ENCODE data around the gene GUCA2A.
A peak's percentile ranks its signal among the peaks of the same experiment; 100 is the strongest.

Gene GUCA2A

DNA sequence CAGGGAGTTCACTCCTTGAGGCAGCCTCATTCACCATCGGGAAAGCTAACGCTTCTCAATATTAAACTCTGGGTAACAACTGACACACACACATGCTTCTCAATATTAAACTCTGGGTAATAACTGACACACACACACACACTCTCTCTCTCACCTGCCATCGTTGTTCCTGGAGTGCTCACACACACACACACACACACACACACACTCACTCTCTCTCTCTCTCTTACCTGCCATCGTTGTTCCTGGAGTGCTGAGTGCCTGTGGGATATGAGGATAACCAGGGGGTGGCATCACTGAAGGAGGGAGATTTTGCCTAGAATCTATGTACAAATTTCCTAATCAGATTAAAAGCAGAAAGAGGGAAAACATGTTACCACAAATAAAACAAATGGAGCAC is 17.1 kb upstream of the GUCA2A start:
- Histone ChIP-seq H4K5ac (ENCODE audit: low read length) (no peak overlapping the region), H3K79me1 (ENCODE audit: low read length) (no peaks in the 10 kb centered on the region), H3K4me3 (ENCODE audit: low read length) (no peak overlapping the region), H2BK15ac (replicated peaks; ENCODE audit: low read depth) (no peak overlapping the region), H2BK120ac (ENCODE audit: low read depth, low read length) (no peak overlapping the region), H2BK5ac (ENCODE audit: low read length) (no peak overlapping the region), H3K18ac (ENCODE audit: low read length) (no peak overlapping the region), H3K27me3 (ENCODE audit: insufficient read depth, low read length, poor library complexity) (no peaks in the 10 kb centered on the region), H3K4me2 (ENCODE audit: low read length) (no peak overlapping the region), H3K23ac (ENCODE audit: low read length) (no peak overlapping the region), H2AK5ac (ENCODE audit: low read length) (no peak overlapping the region), H3K79me2 (ENCODE audit: control insufficient read depth, insufficient read depth, low read length) (no peaks in the 10 kb centered on the region), H3K4ac (ENCODE audit: low read depth, low read length) (no peak overlapping the region), H3K4me1 (ENCODE audit: control insufficient read depth, low read depth, low read length) (peaks cover 3% of the 10 kb centered on the region), H3K9ac (ENCODE audit: low read length) (no peak overlapping the region), H3K36me3 (ENCODE audit: control insufficient read depth, insufficient read depth, low read length) (peaks cover 2% of the 10 kb centered on the region), H4K8ac (ENCODE audit: low read depth, low read length) (no peak overlapping the region), H3K56ac (ENCODE audit: low read length) (no peak overlapping the region), H3K27ac (ENCODE audit: low read depth, low read length) (no peak overlapping the region)
- no peak for DNase-seq
- no CpG with 5 or more reads among the region's 4 CpGs for WGBS (ENCODE audit: extremely low coverage, insufficient coverage, low lambda C conversion rate)

DNA sequence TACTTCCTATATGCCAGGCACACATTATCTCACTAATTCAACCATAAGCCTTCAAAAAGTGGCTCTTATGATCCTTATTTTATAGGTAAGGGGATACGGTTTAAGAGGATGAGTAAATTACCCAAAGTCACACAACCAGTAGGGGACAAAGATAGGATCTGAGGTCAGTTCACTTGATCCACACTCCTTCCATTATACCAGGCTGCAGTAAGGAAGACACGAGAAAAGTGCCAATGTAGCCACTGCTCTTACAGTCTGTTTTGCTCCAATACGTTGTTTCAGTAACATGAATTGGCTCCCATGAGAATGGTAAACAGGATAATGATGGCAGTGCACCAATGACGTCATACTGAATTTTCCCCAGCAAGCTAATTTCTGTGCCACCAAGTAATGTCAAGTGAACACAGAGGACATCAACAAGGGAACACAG is 15.4 kb upstream of the GUCA2A start:
- Histone ChIP-seq H4K8ac (ENCODE audit: low read depth, low read length) (no peak overlapping the region), H3K79me1 (ENCODE audit: low read length) (no peaks in the 10 kb centered on the region), H3K4me2 (ENCODE audit: low read length) (no peak overlapping the region), H3K4ac (ENCODE audit: low read depth, low read length) (no peak overlapping the region), H3K79me2 (ENCODE audit: control insufficient read depth, insufficient read depth, low read length) (no peaks in the 10 kb centered on the region), H3K27me3 (ENCODE audit: insufficient read depth, low read length, poor library complexity) (no peaks in the 10 kb centered on the region), H2BK120ac (ENCODE audit: low read depth, low read length) (no peak overlapping the region), H2BK15ac (replicated peaks; ENCODE audit: low read depth) (no peak overlapping the region), H2BK5ac (ENCODE audit: low read length) (no peak overlapping the region), H2AK5ac (ENCODE audit: low read length) (no peak overlapping the region), H3K4me3 (ENCODE audit: low read length) (no peak overlapping the region), H3K23ac (ENCODE audit: low read length) (no peak overlapping the region), H4K5ac (ENCODE audit: low read length) (no peak overlapping the region), H3K56ac (ENCODE audit: low read length) (no peak overlapping the region), H3K9ac (ENCODE audit: low read length) (no peak overlapping the region), H3K36me3 (ENCODE audit: control insufficient read depth, insufficient read depth, low read length) (peaks cover 2% of the 10 kb centered on the region), H3K4me1 (ENCODE audit: control insufficient read depth, low read depth, low read length) (peaks cover 3% of the 10 kb centered on the region), H3K18ac (ENCODE audit: low read length) (no peak overlapping the region), H3K27ac (ENCODE audit: low read depth, low read length) (no peak overlapping the region)
- WGBS (ENCODE audit: extremely low coverage, insufficient coverage, low lambda C conversion rate), result no CpG with 5 or more reads among the region's 4 CpGs
- no peak for DNase-seq

DNA sequence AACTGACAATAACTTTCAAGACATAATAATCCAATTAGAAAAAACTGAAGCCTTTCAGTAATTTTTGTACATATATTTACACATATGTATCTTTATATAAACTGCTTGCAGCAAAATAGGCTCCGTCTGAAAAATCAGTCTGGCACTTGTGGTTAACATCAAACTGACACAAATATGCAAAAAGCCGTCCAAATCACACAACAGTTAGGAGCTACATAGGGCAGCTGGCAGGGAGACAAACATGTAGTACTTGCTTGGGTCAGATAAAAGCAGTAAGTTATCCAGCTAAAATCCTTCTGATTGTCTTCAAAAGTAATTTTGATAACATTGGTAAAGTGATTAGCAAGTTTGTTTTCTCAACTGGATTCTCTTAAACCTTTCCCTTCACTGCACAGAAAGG is 14.7 kb upstream of the GUCA2A start:
- H3K27me3 ChIP-seq (ENCODE audit: insufficient read depth, low read length, poor library complexity), result no peaks in the 10 kb centered on the region
- peaks cover 2% of the 10 kb centered on the region for H3K36me3 ChIP-seq (ENCODE audit: control insufficient read depth, insufficient read depth, low read length)
- no peaks in the 10 kb centered on the region for H3K79me2 ChIP-seq (ENCODE audit: control insufficient read depth, insufficient read depth, low read length)
- no peak overlapping the region for H2BK120ac ChIP-seq (ENCODE audit: low read depth, low read length)
- peaks cover 3% of the 10 kb centered on the region for H3K4me1 ChIP-seq (ENCODE audit: control insufficient read depth, low read depth, low read length)
- no peaks in the 10 kb centered on the region for H3K79me1 ChIP-seq (ENCODE audit: low read length)
- no peak overlapping the region for H3K4me2 ChIP-seq (ENCODE audit: low read length)
- no peak overlapping the region for H3K56ac ChIP-seq (ENCODE audit: low read length)
- no peak overlapping the region for H2BK15ac ChIP-seq (replicated peaks; ENCODE audit: low read depth)
- no peak overlapping the region for H3K4ac ChIP-seq (ENCODE audit: low read depth, low read length)
- DNase-seq, result no peak
- H2BK5ac ChIP-seq (ENCODE audit: low read length), result no peak overlapping the region
- no peak overlapping the region for H3K18ac ChIP-seq (ENCODE audit: low read length)
- H3K27ac ChIP-seq (ENCODE audit: low read depth, low read length), result no peak overlapping the region
- no peak overlapping the region for H2AK5ac ChIP-seq (ENCODE audit: low read length)
- no peak overlapping the region for H3K9ac ChIP-seq (ENCODE audit: low read length)
- no peak overlapping the region for H4K5ac ChIP-seq (ENCODE audit: low read length)
- no peak overlapping the region for H4K8ac ChIP-seq (ENCODE audit: low read depth, low read length)
- no peak overlapping the region for H3K4me3 ChIP-seq (ENCODE audit: low read length)
- H3K23ac ChIP-seq (ENCODE audit: low read length), result no peak overlapping the region
- no CpG with 5 or more reads among the region's 2 CpGs for WGBS (ENCODE audit: extremely low coverage, insufficient coverage, low lambda C conversion rate)

DNA sequence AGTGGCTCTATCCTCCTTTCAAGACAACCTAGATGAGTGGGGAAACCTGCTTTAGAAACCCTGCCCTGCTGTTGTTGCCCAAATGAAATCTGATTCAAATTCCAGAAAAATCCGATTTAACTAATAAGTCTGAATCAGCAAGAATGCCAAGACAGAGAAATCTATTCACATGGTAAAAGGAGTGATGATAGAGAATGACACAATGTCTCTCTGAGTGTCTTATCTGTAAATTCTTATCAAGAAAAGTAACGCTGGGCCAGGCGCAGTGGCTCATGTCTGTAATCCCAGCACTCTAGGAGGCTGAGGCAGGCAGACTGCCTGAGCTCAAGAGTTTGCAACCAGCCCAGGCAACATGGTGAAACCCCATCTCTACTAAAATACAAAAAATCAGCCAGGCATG is 13.7 kb upstream of the GUCA2A start:
- H2BK120ac ChIP-seq (ENCODE audit: low read depth, low read length), result no peak overlapping the region
- H4K8ac ChIP-seq (ENCODE audit: low read depth, low read length), result no peak overlapping the region
- H2BK5ac ChIP-seq (ENCODE audit: low read length), result no peak overlapping the region
- no peak overlapping the region for H4K5ac ChIP-seq (ENCODE audit: low read length)
- H3K18ac ChIP-seq (ENCODE audit: low read length), result no peak overlapping the region
- peak; percentile 71 for DNase-seq
- H3K4me1 ChIP-seq (ENCODE audit: control insufficient read depth, low read depth, low read length), result peaks cover 3% of the 10 kb centered on the region
- no peak overlapping the region for H3K23ac ChIP-seq (ENCODE audit: low read length)
- no peak overlapping the region for H3K4me3 ChIP-seq (ENCODE audit: low read length)
- H3K56ac ChIP-seq (ENCODE audit: low read length), result no peak overlapping the region
- H3K79me1 ChIP-seq (ENCODE audit: low read length), result no peaks in the 10 kb centered on the region
- no peak overlapping the region for H3K4ac ChIP-seq (ENCODE audit: low read depth, low read length)
- peaks cover 2% of the 10 kb centered on the region for H3K36me3 ChIP-seq (ENCODE audit: control insufficient read depth, insufficient read depth, low read length)
- H2AK5ac ChIP-seq (ENCODE audit: low read length), result no peak overlapping the region
- H3K79me2 ChIP-seq (ENCODE audit: control insufficient read depth, insufficient read depth, low read length), result no peaks in the 10 kb centered on the region
- no peak overlapping the region for H2BK15ac ChIP-seq (replicated peaks; ENCODE audit: low read depth)
- H3K27ac ChIP-seq (ENCODE audit: low read depth, low read length), result no peak overlapping the region
- H3K9ac ChIP-seq (ENCODE audit: low read length), result no peak overlapping the region
- H3K27me3 ChIP-seq (ENCODE audit: insufficient read depth, low read length, poor library complexity), result no peaks in the 10 kb centered on the region
- no peak overlapping the region for H3K4me2 ChIP-seq (ENCODE audit: low read length)
- no CpG with 5 or more reads among the region's 3 CpGs for WGBS (ENCODE audit: extremely low coverage, insufficient coverage, low lambda C conversion rate)

DNA sequence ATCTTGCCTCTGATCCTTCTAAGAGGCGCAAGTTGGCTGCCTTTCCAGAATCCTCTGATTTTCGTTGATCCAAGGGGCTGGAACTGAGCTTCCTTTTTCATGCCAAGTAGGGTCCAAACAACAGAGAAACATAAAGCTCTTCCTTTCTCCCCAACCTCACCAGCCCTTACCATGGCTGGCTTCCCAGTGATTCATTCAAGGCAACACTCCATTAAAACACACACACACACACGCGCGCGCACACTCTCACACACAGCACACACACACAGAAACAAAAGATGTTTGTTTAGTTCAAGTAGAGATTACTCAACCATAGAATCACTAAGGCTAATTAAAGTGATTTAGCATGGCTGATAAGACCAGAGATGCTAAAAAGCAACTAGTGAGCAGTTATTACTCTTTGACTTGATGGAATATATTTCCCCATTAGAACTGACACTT is 13.0 kb upstream of the GUCA2A start:
- no peak for DNase-seq
- Histone ChIP-seq H3K18ac (ENCODE audit: low read length) (no peak overlapping the region), H2BK5ac (ENCODE audit: low read length) (no peak overlapping the region), H4K5ac (ENCODE audit: low read length) (no peak overlapping the region), H4K8ac (ENCODE audit: low read depth, low read length) (no peak overlapping the region), H2BK15ac (replicated peaks; ENCODE audit: low read depth) (no peak overlapping the region), H3K4me3 (ENCODE audit: low read length) (no peak overlapping the region), H3K23ac (ENCODE audit: low read length) (no peak overlapping the region), H3K79me1 (ENCODE audit: low read length) (no peaks in the 10 kb centered on the region), H2AK5ac (ENCODE audit: low read length) (no peak overlapping the region), H3K4ac (ENCODE audit: low read depth, low read length) (no peak overlapping the region), H3K9ac (ENCODE audit: low read length) (no peak overlapping the region), H3K4me2 (ENCODE audit: low read length) (no peak overlapping the region), H2BK120ac (ENCODE audit: low read depth, low read length) (no peak overlapping the region), H3K56ac (ENCODE audit: low read length) (no peak overlapping the region), H3K4me1 (ENCODE audit: control insufficient read depth, low read depth, low read length) (peaks cover 3% of the 10 kb centered on the region), H3K27ac (ENCODE audit: low read depth, low read length) (peak overlapping the region; percentile 6), H3K36me3 (ENCODE audit: control insufficient read depth, insufficient read depth, low read length) (peaks cover 2% of the 10 kb centered on the region), H3K27me3 (ENCODE audit: insufficient read depth, low read length, poor library complexity) (no peaks in the 10 kb centered on the region), H3K79me2 (ENCODE audit: control insufficient read depth, insufficient read depth, low read length) (no peaks in the 10 kb centered on the region)
- no CpG with 5 or more reads among the region's 6 CpGs for WGBS (ENCODE audit: extremely low coverage, insufficient coverage, low lambda C conversion rate)

DNA sequence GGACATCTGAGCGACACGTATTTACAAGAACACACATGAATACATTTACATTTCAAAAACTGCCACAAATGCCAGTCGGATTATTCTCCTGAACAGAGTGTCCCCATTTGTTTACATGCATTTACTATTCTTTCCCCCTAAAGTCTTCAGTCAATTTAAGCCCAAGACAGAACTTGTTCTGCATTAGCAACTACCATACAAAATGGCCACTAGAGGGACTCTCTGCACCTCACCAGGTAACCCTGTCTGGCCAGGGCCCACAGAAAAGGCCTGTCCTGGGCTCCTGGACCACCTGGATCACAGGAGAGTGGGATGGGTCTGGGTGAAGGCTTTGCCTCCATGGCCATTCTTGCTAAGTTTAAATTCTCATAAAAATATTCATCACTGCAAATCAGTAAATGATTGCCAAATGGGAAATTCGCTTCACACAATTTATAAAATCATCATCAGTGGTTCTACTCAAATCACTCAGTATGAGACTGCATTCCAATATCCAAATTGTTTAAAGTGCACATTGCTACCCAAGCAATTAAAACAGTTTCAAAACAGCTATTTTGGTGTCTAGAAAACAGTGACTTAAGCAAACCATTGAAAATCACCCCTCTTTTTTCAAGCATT is 12.5 kb upstream of the GUCA2A start:
- DNase-seq, result peak; percentile 78
- Histone ChIP-seq H3K79me1 (ENCODE audit: low read length) (no peaks in the 10 kb centered on the region), H3K27ac (ENCODE audit: low read depth, low read length) (peak overlapping the region; percentile 6)

More for the DNA sequence above, 12.5 kb upstream of the GUCA2A start:
- Histone ChIP-seq H2BK15ac (replicated peaks; ENCODE audit: low read depth) (no peak overlapping the region), H3K18ac (ENCODE audit: low read length) (no peak overlapping the region), H2BK120ac (ENCODE audit: low read depth, low read length) (no peak overlapping the region), H3K4ac (ENCODE audit: low read depth, low read length) (no peak overlapping the region), H2AK5ac (ENCODE audit: low read length) (no peak overlapping the region), H3K4me1 (ENCODE audit: control insufficient read depth, low read depth, low read length) (peaks cover 6% of the 10 kb centered on the region), H4K8ac (ENCODE audit: low read depth, low read length) (no peak overlapping the region), H3K27me3 (ENCODE audit: insufficient read depth, low read length, poor library complexity) (no peaks in the 10 kb centered on the region), H4K5ac (ENCODE audit: low read length) (no peak overlapping the region), H3K23ac (ENCODE audit: low read length) (no peak overlapping the region), H2BK5ac (ENCODE audit: low read length) (no peak overlapping the region), H3K4me3 (ENCODE audit: low read length) (no peak overlapping the region), H3K4me2 (ENCODE audit: low read length) (no peak overlapping the region), H3K36me3 (ENCODE audit: control insufficient read depth, insufficient read depth, low read length) (peaks cover 2% of the 10 kb centered on the region), H3K79me2 (ENCODE audit: control insufficient read depth, insufficient read depth, low read length) (no peaks in the 10 kb centered on the region), H3K56ac (ENCODE audit: low read length) (no peak overlapping the region), H3K9ac (ENCODE audit: low read length) (no peak overlapping the region)
- WGBS (ENCODE audit: extremely low coverage, insufficient coverage, low lambda C conversion rate), result no CpG with 5 or more reads among the region's 4 CpGs

Data from mesendoderm (in vitro differentiated cells).